ENCODE measurements around the gene WIPI1. TPM values are rescaled to one million over a fixed set of nuclear protein-coding genes. Genes with fewer than 3 reads are reported as not detected.

WIPI1 gene
- total RNA-seq, 2 donors from 2014 or later: 24.2 to 37.7 TPM

DNA sequence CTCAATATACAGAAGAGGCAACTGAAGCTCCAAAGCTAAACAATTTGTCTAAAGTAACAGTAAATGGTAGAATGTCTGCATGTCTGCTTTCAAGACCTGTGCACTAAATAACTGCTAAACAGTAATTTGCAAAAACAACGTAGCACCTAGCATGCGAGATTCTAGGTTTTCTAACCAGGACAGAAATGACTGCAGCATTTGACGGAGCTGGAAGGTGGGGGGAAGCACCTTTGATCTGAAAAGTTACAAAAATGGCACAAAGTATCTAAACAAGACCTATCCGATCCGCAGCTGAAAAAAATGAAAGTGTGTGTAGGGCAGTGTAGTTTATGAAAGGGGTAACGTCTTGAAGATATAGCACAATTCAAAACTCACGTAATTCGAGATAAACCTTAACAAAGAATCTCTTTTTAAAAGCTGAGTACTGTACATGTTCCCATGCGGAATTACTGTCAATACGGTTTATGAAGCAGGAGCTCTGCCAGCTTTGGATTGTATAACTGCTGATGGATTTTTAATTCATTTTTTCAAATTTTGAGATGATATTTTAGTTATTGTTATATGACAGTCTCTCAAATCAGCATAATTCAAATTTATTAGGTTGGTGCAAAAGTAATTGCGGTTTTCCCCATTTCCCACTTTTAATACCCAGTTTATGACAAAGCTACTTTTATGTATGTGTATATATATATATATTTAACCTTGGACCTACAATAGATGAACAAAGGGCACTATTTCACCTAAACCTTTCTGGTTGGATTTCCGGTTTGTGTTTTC, 1.2 kb upstream of the WIPI1 start:
- H3K9me3 ChIP-seq: no peaks in the 10 kb centered on the region
- H3K4me1 ChIP-seq (replicated peaks): no peaks in the 10 kb centered on the region
- no peak for DNase-seq (ENCODE audit: low spot score)
- peak overlapping the region; percentile 40 to 50 for H3K4me3 ChIP-seq
- TF ChIP-seq, protein P1, sequence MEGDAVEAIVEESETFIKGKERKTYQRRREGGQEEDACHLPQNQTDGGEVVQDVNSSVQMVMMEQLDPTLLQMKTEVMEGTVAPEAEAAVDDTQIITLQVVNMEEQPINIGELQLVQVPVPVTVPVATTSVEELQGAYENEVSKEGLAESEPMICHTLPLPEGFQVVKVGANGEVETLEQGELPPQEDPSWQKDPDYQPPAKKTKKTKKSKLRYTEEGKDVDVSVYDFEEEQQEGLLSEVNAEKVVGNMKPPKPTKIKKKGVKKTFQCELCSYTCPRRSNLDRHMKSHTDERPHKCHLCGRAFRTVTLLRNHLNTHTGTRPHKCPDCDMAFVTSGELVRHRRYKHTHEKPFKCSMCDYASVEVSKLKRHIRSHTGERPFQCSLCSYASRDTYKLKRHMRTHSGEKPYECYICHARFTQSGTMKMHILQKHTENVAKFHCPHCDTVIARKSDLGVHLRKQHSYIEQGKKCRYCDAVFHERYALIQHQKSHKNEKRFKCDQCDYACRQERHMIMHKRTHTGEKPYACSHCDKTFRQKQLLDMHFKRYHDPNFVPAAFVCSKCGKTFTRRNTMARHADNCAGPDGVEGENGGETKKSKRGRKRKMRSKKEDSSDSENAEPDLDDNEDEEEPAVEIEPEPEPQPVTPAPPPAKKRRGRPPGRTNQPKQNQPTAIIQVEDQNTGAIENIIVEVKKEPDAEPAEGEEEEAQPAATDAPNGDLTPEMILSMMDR (IDR thresholded peaks at IDR 0.05): no peak
- TF ChIP-seq POLR2AphosphoS5 (IDR thresholded peaks at IDR 0.05): no peak
- H3K36me3 ChIP-seq: no peaks in the 10 kb centered on the region
- peak overlapping the region; percentile 90 to 97 for H3K27ac ChIP-seq
- no peaks in the 10 kb centered on the region for H3K27me3 ChIP-seq (replicated peaks; ENCODE audit: insufficient read depth)
- 29% methylated on average over 12 of the region's 12 CpGs for WGBS
- intact Hi-C loops (cut with DNase I): loop anchor here (5.0 kb wide), 2 partner anchors 54 to 211 kb away; partner anchors contain the start of genes AMZ2 and PRKAR1A

DNA sequence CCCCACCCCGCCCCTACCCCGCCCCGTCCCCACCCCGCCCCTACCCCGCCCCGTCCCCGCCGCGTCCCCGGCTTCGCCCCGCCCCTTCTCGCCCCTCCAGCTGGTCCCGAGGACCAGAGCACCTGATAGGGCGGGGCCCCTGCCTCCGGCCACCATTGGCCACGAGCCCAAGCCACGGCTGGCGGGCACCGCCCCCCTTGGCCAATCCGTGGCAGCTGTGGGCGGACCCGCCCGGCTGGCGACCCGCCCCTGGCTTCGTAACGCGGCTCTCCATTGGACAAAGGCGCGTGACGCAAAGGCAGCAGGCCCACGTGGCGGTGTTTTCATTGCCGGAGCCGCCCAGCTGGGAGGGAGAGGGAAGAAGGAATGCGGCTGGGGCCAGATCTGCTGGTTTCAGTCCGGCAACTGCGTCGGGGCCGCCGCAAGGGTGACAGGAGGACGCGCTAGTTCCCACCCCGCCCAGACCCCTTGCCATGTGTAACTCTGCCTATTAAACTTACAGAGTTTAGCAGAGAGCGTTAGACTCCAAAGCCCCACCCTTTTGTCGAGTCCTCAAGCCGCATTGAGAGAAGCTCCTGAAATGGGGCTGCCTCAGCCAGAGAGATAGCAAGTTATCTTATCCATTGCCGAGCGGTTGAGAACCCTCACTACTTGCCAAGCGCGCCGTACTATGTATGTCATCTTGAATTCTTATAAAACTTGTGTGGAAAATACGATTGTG, 403 bp upstream of the WIPI1 start:
- no peaks in the 10 kb centered on the region for H3K27me3 ChIP-seq (replicated peaks; ENCODE audit: insufficient read depth)
- intact Hi-C loops (cut with DNase I): loop anchor here (2.0 to 5.0 kb wide), 3 partner anchors 55 to 210 kb away; partner anchors contain the start of genes AMZ2 and PRKAR1A
- TF ChIP-seq, protein P1 (IDR thresholded peaks at IDR 0.05): peak in 2 of 4 experiments; percentile 27 to 56
- TF ChIP-seq POLR2AphosphoS5 (IDR thresholded peaks at IDR 0.05) (peak; percentile 100), POLR2A (IDR thresholded peaks at IDR 0.05) (peak; percentile 98)
- peak overlapping the region; percentile 96 to 97 for H3K27ac ChIP-seq
- WGBS: 1% methylated on average over 45 of the region's 54 CpGs
- no peaks in the 10 kb centered on the region for H3K4me1 ChIP-seq (replicated peaks)
- no peaks in the 10 kb centered on the region for H3K36me3 ChIP-seq
- peak; percentile 99 for DNase-seq (ENCODE audit: low spot score)
- peak overlapping the region; percentile 76 to 77 for H3K4me3 ChIP-seq
- H3K9me3 ChIP-seq: no peaks in the 10 kb centered on the region

DNA sequence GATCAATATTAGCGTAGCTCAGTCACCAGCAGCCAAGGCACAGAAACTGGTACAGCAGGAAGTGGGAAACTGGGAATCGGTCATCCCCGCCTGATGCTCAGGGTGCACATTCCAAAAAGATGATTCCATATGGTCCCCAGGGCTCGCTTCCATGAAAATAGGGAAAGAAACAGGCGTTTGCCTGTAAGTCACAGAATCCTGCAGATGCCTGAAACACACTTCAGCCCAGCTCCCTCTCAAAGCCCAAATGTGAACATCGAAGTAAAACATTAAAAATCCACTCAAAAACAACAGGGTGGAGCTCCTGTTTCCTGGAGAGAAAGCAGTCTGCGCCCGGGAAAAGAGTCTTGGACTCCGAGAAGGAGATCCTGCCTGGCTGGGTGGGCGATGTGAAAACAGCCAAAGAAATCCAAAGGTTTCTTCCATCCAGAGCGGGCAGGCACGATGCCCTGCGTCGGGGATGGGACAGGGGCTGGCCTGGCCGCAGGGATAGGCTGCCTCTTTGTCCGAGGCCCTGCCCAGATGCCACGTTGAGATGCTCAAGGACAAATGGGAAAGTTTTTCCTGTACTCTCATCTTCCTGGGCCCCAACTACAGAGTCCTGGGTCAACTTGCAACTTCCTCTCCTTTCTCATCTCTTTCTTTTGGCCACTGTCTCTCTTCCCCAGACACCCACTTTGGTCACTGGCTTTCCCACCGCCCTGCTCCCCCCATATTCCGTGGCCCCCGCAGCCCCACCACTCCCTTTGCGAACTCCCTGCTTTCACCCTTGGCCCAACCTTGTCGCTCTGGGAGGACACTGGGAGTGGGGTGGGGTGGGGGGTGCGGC, 743 bp downstream of the WIPI1 start:
- WGBS: 5% methylated on average over 23 of the region's 23 CpGs
- DNase-seq (ENCODE audit: low spot score): peak; percentile 78
- no peaks in the 10 kb centered on the region for H3K36me3 ChIP-seq
- no peaks in the 10 kb centered on the region for H3K27me3 ChIP-seq (replicated peaks; ENCODE audit: insufficient read depth)
- intact Hi-C loops (cut with DNase I): loop anchor here (2.0 to 5.0 kb wide), 3 partner anchors 56 to 209 kb away; partner anchors contain the start of genes AMZ2 and PRKAR1A
- H3K4me3 ChIP-seq: peak overlapping the region; percentile 76 to 77
- TF ChIP-seq POLR2AphosphoS5 (IDR thresholded peaks at IDR 0.05): peak; percentile 70
- TF ChIP-seq, protein P1 (IDR thresholded peaks at IDR 0.05): no peak
- TF ChIP-seq POLR2A (IDR thresholded peaks at IDR 0.05): peak; percentile 44
- H3K4me1 ChIP-seq (replicated peaks): no peaks in the 10 kb centered on the region
- H3K27ac ChIP-seq: peak overlapping the region; percentile 96 to 97
- no peaks in the 10 kb centered on the region for H3K9me3 ChIP-seq

DNA sequence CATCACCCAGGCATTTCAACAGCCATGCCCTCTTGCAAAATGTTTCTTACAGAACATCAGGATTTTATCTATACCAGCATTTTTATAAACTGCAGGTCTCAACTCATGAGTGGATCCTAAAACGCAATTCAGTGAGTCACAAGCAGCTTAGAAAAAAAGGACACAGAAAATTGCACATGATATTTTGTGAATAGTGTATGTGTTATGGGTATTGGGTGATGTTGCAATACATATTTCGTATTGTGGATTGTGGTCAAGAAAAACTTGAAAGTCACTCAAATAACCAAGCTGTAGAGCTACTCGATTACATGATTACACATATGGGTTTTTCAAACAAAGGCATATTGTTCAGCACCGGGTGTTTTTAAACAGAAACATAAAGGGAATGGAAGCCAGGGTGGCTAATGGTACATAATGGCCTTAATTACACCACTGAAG, 1.4 kb downstream of the WIPI1 start:
- WGBS: 32% methylated on average over 4 of the region's 4 CpGs
- no peaks in the 10 kb centered on the region for H3K27me3 ChIP-seq (replicated peaks; ENCODE audit: insufficient read depth)
- no peak for TF ChIP-seq POLR2AphosphoS5 (IDR thresholded peaks at IDR 0.05)
- TF ChIP-seq, protein P1 (IDR thresholded peaks at IDR 0.05): no peak
- TF ChIP-seq POLR2A (IDR thresholded peaks at IDR 0.05): no peak
- no peak for DNase-seq (ENCODE audit: low spot score)
- H3K27ac ChIP-seq: peak overlapping the region; percentile 96 to 97
- no peaks in the 10 kb centered on the region for H3K4me1 ChIP-seq (replicated peaks)
- peak overlapping the region; percentile 76 to 77 for H3K4me3 ChIP-seq
- H3K36me3 ChIP-seq: no peaks in the 10 kb centered on the region
- intact Hi-C loops (cut with DNase I): loop anchor here (2.0 to 5.0 kb wide), 3 partner anchors 56 to 209 kb away; partner anchors contain the start of genes AMZ2 and PRKAR1A
- no peaks in the 10 kb centered on the region for H3K9me3 ChIP-seq

Data from prostate gland (tissue), 2 donors.